Suprapubic skin (tissue), 3 donors: Measurements from ENCODE around the gene LRIG1.

Experiments
- CTCF ChIP-seq, 2 donors: fragments of 200-600 bp in 1 of 2; fragments of 450-650 bp in 1 of 2; sonication (generic) in 1 of 2; IDR thresholded peaks; one replicate each; pipeline ENCODE4 v1.5.1; 2016 to 2019; ENCODE audit warnings: antibody characterized with exemption in 2 of 2, mild to moderate bottlenecking in 1 of 2, moderate library complexity in 1 of 2
- EP300 ChIP-seq: sonication (generic); formaldehyde crosslinking; IDR thresholded peaks from one replicate; pipeline ENCODE4 v1.6.1; 2017; ENCODE audit warnings: antibody characterized with exemption

DNA sequence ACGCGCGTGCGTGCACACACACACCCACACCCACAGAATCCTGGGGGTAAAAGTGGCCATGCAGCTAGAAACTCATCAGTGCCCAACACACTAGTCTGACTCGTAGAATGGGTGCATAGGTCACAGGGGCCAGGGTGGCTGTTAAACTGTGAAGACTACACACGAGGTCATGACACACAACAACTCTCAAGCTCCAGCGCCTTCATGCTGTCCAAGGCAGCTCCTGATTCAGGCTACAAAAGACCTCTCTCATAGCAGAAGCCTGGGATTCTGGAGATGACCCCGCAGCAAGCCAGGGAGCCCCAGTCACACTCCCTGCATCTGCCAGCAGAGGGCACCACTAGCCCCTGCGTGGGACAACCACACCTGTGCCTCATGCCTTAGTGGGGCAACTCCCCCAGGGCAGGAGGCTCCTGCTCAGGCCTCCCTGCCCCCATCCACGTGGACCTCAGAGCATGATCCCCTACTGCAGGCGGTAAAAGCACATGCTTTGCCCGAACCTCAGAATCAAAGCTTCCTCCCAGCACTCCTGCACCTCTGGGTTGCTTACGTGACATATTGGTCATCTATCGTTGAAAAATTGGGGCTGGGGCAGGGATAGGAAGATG is 93.1 kb downstream of the LRIG1 start:
- peak; percentile 76 to 91 for TF ChIP-seq CTCF (IDR thresholded peaks at IDR 0.05)
- no peak for TF ChIP-seq EP300
